Measurements from ENCODE around the gene SLC6A1. TPM values are rescaled to one million over a fixed set of nuclear protein-coding genes. Genes with fewer than 3 reads are reported as not detected.

The SLC6A1 gene
- polyA plus RNA-seq, 2 of the 4 experiments (the other 2 are of a cell fraction): not detected

DNA sequence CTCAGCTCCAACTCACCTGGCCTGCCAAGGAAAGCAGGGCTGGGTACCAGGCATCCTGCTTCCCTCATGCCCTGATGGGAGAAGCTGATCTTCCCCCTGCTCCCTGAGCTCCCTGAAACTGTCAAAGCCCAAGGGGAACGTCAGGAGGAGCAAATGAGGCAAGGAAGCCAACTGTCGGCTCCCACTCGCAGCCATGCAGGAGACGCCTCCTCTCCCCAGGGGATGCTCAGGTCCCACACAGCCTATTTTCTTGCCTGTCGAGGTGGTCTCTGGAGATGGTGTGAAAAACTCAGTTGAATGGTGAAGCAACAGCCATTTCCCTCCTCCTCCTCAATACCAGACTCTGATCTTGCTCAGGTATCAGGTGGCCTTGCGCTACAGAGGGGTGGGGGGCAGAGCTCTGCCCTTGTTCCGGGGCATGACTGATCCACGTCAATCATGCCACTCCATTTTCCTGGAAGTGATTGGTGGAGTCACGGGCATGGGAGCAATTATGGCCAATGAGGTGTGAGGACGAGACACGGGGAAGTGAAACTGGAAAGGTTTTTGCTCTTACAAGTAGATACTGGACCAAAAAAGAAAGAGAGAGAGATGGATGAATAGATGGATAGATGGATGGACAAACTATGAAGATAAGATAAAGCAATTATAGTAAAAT lies 58.2 kb downstream of the SLC6A1 start:
- DNase-seq (ENCODE audit: low read depth in 1 of 2, low spot score in 1 of 2): no peak
- ATAC-seq: 0 out of 6 replicates have a peak, but pooled peaks of 1 of the 2 experiments have one; percentile 19
- FAIRE-seq: no peak
- Histone ChIP-seq H3K4me1 (no peaks in the 10 kb centered on the region; the same call in 2 of the 3 replicates), H3K4me3 (no peak overlapping the region), H3K9me3 (no peaks in the 10 kb centered on the region), H3K4me2 (no peak overlapping the region), H3K27ac (no peak overlapping the region)
- ChIA-PET CTCF (interaction anchor here (1.7 to 6.6 kb wide), 3 partner anchors 9 to 100 kb away, joined by 5 to 77 read pairs (median 10); no protein-coding TSS in a partner anchor), POLR2A (no interaction called here)
- TF ChIP-seq CHD2 (IDR thresholded peaks at IDR 0.05; ENCODE audit: low read length, partially characterized antibody): no peak
- TF ChIP-seq HDAC2 (IDR thresholded peaks at IDR 0.05): no peak
- no peak for TF ChIP-seq EHMT2 (IDR thresholded peaks at IDR 0.05; ENCODE audit: low read depth)
- WGBS (ENCODE audit: missing lambda C conversion rate): 22% methylated on average over 9 of the region's 11 CpGs

- Histone ChIP-seq H3K27ac (no peak overlapping the region), H3K9me3 (no peaks in the 10 kb centered on the region), H3K4me2 (no peak overlapping the region), H3K4me1 (no peaks in the 10 kb centered on the region; the same call in 2 of the 3 replicates), H3K4me3 (no peak overlapping the region)
- TF ChIP-seq JUNB (IDR thresholded peaks at IDR 0.05) (peak; percentile 55; the same call in 1 of the 2 replicates), ZC3H11A (IDR thresholded peaks at IDR 0.05) (no peak), FOSL2 (IDR thresholded peaks at IDR 0.05) (peak; percentile 63), FOSL2 (CRISPR knock-in tag; IDR thresholded peaks at IDR 0.05) (peak; percentile 62), RFX5 (IDR thresholded peaks at IDR 0.05) (no peak), JUN (IDR thresholded peaks at IDR 0.05) (peak in 1 of 2 experiments; percentile 37; a peak in 1 of 5 replicates), CEBPB (IDR thresholded peaks at IDR 0.05) (peak in 1 of 2 experiments; percentile 45; a peak in 1 of 4 replicates), POLR2A (IDR thresholded peaks at IDR 0.05; ENCODE audit: low read length) (no peak), EP300 (IDR thresholded peaks at IDR 0.05) (0 out of 5 replicates have a peak, but pooled peaks of 1 of the 2 experiments have one; percentile 22)
- TF ChIP-seq, protein P1, sequence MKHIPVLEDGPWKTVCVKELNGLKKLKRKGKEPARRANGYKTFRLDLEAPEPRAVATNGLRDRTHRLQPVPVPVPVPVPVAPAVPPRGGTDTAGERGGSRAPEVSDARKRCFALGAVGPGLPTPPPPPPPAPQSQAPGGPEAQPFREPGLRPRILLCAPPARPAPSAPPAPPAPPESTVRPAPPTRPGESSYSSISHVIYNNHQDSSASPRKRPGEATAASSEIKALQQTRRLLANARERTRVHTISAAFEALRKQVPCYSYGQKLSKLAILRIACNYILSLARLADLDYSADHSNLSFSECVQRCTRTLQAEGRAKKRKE (CRISPR knock-in tag; IDR thresholded peaks at IDR 0.05; ENCODE audit: low read depth): no peak
- TF ChIP-seq, protein P2, sequence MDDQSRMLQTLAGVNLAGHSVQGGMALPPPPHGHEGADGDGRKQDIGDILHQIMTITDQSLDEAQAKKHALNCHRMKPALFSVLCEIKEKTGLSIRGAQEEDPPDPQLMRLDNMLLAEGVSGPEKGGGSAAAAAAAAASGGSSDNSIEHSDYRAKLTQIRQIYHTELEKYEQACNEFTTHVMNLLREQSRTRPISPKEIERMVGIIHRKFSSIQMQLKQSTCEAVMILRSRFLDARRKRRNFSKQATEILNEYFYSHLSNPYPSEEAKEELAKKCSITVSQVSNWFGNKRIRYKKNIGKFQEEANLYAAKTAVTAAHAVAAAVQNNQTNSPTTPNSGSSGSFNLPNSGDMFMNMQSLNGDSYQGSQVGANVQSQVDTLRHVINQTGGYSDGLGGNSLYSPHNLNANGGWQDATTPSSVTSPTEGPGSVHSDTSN (IDR thresholded peaks at IDR 0.05): no peak
- peak; percentile 55 to 70 for ATAC-seq
- ChIA-PET POLR2A (no interaction called here), CTCF (interaction anchor here (8.0 to 11.4 kb wide), 3 partner anchors 100 to 291 kb away, joined by 148 to 297 read pairs (median 164); no protein-coding TSS in a partner anchor)
- peak in 1 of 2 experiments; percentile 35 for DNase-seq (ENCODE audit: low read depth in 1 of 2, low spot score in 1 of 2)
- no peak for FAIRE-seq
- WGBS (ENCODE audit: missing lambda C conversion rate): 23% methylated on average over 8 of the region's 8 CpGs
Measured at GRCh38 chr3:11053926-11054503, 61.5 kb downstream of the SLC6A1 start.

DNA sequence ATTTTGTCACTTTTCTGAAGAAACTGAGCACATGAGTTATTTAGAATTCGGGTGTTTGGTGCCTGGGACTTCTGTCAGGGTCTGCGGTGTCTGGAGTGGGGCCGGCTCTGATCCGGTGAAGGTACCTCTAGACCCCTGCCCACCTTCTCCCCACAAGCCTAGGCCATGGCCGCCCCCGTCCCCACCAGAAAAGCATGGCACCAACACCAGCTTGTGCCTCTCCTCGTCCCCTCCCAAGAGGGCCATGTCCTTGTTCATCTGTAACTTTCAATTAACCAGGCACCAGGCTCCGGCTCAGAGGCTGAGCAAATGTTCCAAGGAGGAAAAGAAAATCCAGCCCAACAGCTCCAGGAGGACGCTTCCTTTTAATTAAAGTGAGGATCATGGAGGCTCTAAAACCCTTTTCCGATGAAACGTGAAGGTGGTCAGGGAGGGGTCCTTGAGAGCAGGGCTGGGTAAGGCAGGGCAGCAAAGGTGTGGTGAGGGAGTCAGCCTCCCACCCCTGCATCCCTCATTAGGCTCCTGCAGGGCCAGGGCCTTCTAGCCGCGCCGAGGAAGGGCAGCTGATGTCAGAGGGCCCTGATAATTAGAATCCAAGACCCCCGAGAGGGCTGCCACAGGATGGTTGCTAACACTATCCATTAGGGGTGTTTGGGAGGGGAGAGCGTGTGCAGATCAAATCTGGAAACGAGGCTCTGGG lies 62.3 kb downstream of the SLC6A1 start:
- H3K27ac ChIP-seq: no peak overlapping the region
- no peaks in the 10 kb centered on the region for H3K9me3 ChIP-seq
- TF ChIP-seq HOXA7 (CRISPR knock-in tag; IDR thresholded peaks at IDR 0.05): no peak
- TF ChIP-seq HDAC2 (IDR thresholded peaks at IDR 0.05): no peak
- TF ChIP-seq FOSB (CRISPR knock-in tag; IDR thresholded peaks at IDR 0.05): no peak
- TF ChIP-seq, protein P1 (CRISPR knock-in tag; IDR thresholded peaks at IDR 0.05; ENCODE audit: low read depth): no peak
- TF ChIP-seq MYC (IDR thresholded peaks at IDR 0.05; ENCODE audit: borderline replicate concordance, low read length): no peak
- TF ChIP-seq HES2 (IDR thresholded peaks at IDR 0.05): no peak
- no peak for TF ChIP-seq ZC3H11A (IDR thresholded peaks at IDR 0.05)
- no peak for TF ChIP-seq REST (IDR thresholded peaks at IDR 0.05)
- no peak for TF ChIP-seq CEBPB (IDR thresholded peaks at IDR 0.05)
- TF ChIP-seq MAX (IDR thresholded peaks at IDR 0.05): no peak
- TF ChIP-seq RFX5 (IDR thresholded peaks at IDR 0.05): no peak
- TF ChIP-seq KDM1A (IDR thresholded peaks at IDR 0.05; ENCODE audit: low read depth): no peak
- no peak for TF ChIP-seq TP53 (CRISPR knock-in tag; IDR thresholded peaks at IDR 0.05)
- no peaks in the 10 kb centered on the region; the same call in 2 of the 3 replicates for H3K4me1 ChIP-seq
- FAIRE-seq (no peak), ATAC-seq (no peak), DNase-seq (ENCODE audit: low read depth in 1 of 2, low spot score in 1 of 2) (no peak)
- CTCF ChIA-PET: interaction anchor here (0.8 to 11.4 kb wide), 5 partner anchors 20 to 292 kb away, joined by 3 to 297 read pairs (median 148); no protein-coding TSS in a partner anchor
- no peak overlapping the region for H3K4me2 ChIP-seq
- H3K4me3 ChIP-seq: no peak overlapping the region
- 54% methylated on average over 17 of the region's 17 CpGs for WGBS (ENCODE audit: missing lambda C conversion rate)
- POLR2A ChIA-PET: no interaction called here

All from A549 (cell line).